HFFc6 (cell line): ENCODE data around the gene ZBTB5. TPM values are rescaled to one million over a fixed set of nuclear protein-coding genes. Genes with fewer than 3 reads are reported as not detected.

Experiments
- DNase-seq: peaks from one replicate; pipeline ENCODE4 v3.0.0-alpha.2; 2018
- H3K27ac Mint-ChIP-seq: 2 replicates; pipeline ENCODE4 v1.8.0; 2020; ENCODE audit warnings: mild to moderate bottlenecking, mixed read lengths
- H3K27me3 Mint-ChIP-seq: 2 replicates; pipeline ENCODE4 v1.8.0; 2021; ENCODE audit warnings: mild to moderate bottlenecking, moderate library complexity, mixed read lengths; ENCODE audit not compliant: insufficient read depth
- H3K36me3 Mint-ChIP-seq: 2 replicates; pipeline ENCODE4 v1.8.0; 2021; ENCODE audit warnings: low read depth, mixed read lengths
- H3K4me1 Mint-ChIP-seq: 2 replicates; pipeline ENCODE4 v1.8.0; 2020; ENCODE audit warnings: low read depth, mixed read lengths
- H3K4me3 Mint-ChIP-seq: 2 replicates; pipeline ENCODE4 v1.8.0; 2020; ENCODE audit warnings: mild to moderate bottlenecking, moderate library complexity, mixed read lengths
- H3K9me3 Mint-ChIP-seq: 2 replicates; pipeline ENCODE4 v1.8.0; 2020; ENCODE audit warnings: mild to moderate bottlenecking, mixed read lengths
- CTCF ChIP-seq: fragments of 200-600 bp; sonication (generic); IDR thresholded peaks from 2 replicates; pipeline ENCODE4 v1.5.0; 2021; ENCODE audit warnings: antibody characterized with exemption, mild to moderate bottlenecking
- total RNA-seq, 6 experiments: library from RNA; stranded (reverse); fragmentation: NEBNext Ultra II Directional; extraction: Animal tissue kit (Norgen Biotek cat#: 25700); gene quantifications; 2 replicates in 1 of 6; 3 replicates in 5 of 6; pipeline ENCODE4 v1.2.3, GENCODE V29; 2021

Gene ZBTB5
- total RNA-seq, 6 experiments from 2014 or later = 4.6 to 5.9 (median 5.3) TPM

DNA sequence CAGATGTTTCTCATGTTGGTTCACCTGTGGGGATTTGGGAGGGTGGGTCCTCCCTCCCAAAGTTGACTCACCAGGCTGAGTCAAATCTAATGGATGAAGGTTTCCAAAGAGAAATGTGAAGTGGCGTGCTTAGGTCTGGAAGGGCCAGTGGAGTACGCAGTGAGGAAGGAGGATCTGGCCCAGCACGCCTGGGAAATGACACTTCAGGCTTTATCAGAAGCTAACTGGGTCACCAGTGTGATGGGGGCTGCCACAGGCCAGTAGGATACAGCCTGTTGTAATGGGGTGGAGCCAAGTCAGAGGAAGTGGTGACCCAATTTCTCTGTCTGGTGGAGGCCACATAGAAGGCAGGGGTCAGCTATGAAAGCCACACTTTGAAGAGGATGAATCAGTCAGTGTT lies 38.5 kb upstream of the ZBTB5 start:
- Mint-ChIP-seq H3K27ac (peak overlapping the region; percentile 34; the same call in 1 of the 2 replicates), H3K4me1 (peaks cover 9% of the 10 kb centered on the region; the same call in 1 of the 2 replicates), H3K9me3 (no peaks in the 10 kb centered on the region), H3K27me3 (peaks cover 2% of the 10 kb centered on the region), H3K36me3 (peaks cover 61% of the 10 kb centered on the region), H3K4me3 (no peak overlapping the region)
- no peak for TF ChIP-seq CTCF
- DNase-seq = no peak

DNA sequence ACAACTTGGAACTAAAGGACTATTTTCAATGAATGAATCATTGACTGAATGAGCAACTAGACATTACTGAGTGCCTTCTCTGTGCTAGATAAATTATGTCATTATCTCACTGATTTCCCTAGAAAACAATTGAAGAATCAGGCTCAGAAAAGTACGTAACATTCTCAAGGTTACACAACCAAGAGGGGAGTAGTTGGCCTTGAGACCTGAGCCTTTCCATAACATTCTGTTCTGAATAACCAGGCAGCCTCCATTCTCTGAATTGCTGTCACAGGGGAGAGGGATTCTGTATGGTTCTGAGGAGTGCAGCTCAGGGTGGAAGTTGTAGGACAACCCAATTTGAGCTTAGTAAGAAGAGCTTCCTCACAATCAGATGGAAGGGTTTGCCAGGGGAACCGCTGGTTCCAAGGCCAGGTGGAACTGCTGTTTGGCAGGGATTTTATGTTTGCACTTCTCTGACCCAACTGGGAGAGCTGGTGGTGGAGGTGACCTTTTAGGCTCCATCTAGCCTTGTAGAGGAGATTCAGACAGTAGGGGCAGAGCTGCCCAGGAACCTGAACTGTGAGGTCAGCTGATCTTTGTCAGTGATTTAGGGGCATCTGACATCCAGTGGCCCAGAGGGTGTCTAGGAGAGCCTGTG lies 36.8 kb upstream of the ZBTB5 start:
- H3K27ac Mint-ChIP-seq = no peak overlapping the region
- DNase-seq = no peak
- TF ChIP-seq CTCF = no peak
- peaks cover 64% of the 10 kb centered on the region for H3K36me3 Mint-ChIP-seq
- H3K27me3 Mint-ChIP-seq = peaks cover 2% of the 10 kb centered on the region
- no peak overlapping the region for H3K4me3 Mint-ChIP-seq
- H3K4me1 Mint-ChIP-seq = peaks cover 9% of the 10 kb centered on the region; the same call in 1 of the 2 replicates
- no peaks in the 10 kb centered on the region for H3K9me3 Mint-ChIP-seq

GRCh38 chr9:37499297-37499696 lies 34.0 kb upstream of the ZBTB5 start:
- TF ChIP-seq CTCF = no peak
- H3K9me3 Mint-ChIP-seq = no peaks in the 10 kb centered on the region
- DNase-seq = no peak
- H3K4me1 Mint-ChIP-seq = peaks cover 9% of the 10 kb centered on the region; the same call in 1 of the 2 replicates
- peaks cover 66% of the 10 kb centered on the region for H3K36me3 Mint-ChIP-seq
- H3K27me3 Mint-ChIP-seq = peaks cover 2% of the 10 kb centered on the region; the same call in 1 of the 2 replicates
- H3K27ac Mint-ChIP-seq = no peak overlapping the region
- no peak overlapping the region for H3K4me3 Mint-ChIP-seq

- Mint-ChIP-seq H3K4me1 (peaks cover 5% of the 10 kb centered on the region; the same call in 1 of the 2 replicates), H3K27ac (no peak overlapping the region), H3K9me3 (no peaks in the 10 kb centered on the region), H3K27me3 (peaks cover 2% of the 10 kb centered on the region; the same call in 1 of the 2 replicates), H3K4me3 (no peak overlapping the region), H3K36me3 (peaks cover 59% of the 10 kb centered on the region)
- DNase-seq = no peak
- no peak for TF ChIP-seq CTCF
Observed at GRCh38 chr9:37498457-37498856, 33.2 kb upstream of the ZBTB5 start.

DNA sequence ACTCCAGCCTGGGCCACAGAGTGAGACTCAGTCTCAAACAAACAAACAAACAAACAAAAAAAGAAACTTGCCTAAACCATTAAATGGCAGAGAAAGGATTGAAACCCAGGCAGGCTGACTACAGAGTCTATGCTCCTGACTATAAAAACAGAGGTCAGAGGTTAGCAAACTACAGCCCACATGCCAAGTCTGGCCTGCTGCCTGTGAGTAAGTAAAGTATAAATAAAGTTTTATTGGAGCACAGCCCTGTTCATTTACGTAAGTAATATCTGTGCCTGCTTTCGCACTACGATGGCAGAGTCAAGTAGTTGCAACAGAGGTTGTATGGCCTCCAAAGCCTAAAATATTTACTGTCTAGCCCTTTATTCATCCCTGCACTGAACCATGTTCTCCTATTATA lies 32.1 kb upstream of the ZBTB5 start:
- no peak overlapping the region for H3K4me3 Mint-ChIP-seq
- peaks cover 2% of the 10 kb centered on the region; the same call in 1 of the 2 replicates for H3K27me3 Mint-ChIP-seq
- DNase-seq = no peak
- H3K36me3 Mint-ChIP-seq = peaks cover 59% of the 10 kb centered on the region
- TF ChIP-seq CTCF = no peak
- no peaks in the 10 kb centered on the region for H3K9me3 Mint-ChIP-seq
- H3K27ac Mint-ChIP-seq = no peak overlapping the region
- H3K4me1 Mint-ChIP-seq = no peaks in the 10 kb centered on the region
